Activated B cell treated with CpG ODN at 0.5 μM for 24 hours (primary cell): ENCODE measurements around the gene PROSER3. TPM values are rescaled to one million over a fixed set of nuclear protein-coding genes. Genes with fewer than 3 reads are reported as not detected.

Experiments
- ATAC-seq: fragments of 200-7000 bp; cut with Tn5 transposase; one replicate; pipeline ENCODE4 v1.10.0; 2021; ENCODE audit warnings: low read depth, mild to moderate bottlenecking, moderate library complexity
- CTCF ChIA-PET: fragments of 350-600 bp; sonication (Branson Sonifier 250); formaldehyde crosslinking; loops from one replicate; lab custom pipeline; 2021; ENCODE audit warnings: antibody characterized with exemption; lab: Charles Lee
- POLR2A ChIA-PET: fragments of 350-600 bp; sonication (Branson Sonifier 250); formaldehyde crosslinking; loops from one replicate; lab custom pipeline; 2021; ENCODE audit warnings: antibody characterized with exemption; lab: Charles Lee
- DNase-seq: peaks from one replicate; pipeline ENCODE4 v3.0.0; 2022
- H3K27ac Mint-ChIP-seq: one replicate; pipeline ENCODE4 v1.8.0; 2020; ENCODE audit warnings: mixed read lengths
- H3K27me3 Mint-ChIP-seq: one replicate; pipeline ENCODE4 v1.8.0; 2021; ENCODE audit warnings: mixed read lengths
- H3K36me3 Mint-ChIP-seq: one replicate; pipeline ENCODE4 v1.8.0; 2021; ENCODE audit warnings: low read depth, mixed read lengths
- H3K4me1 Mint-ChIP-seq: one replicate; pipeline ENCODE4 v1.8.0; 2021; ENCODE audit warnings: mixed read lengths
- H3K4me3 Mint-ChIP-seq: one replicate; pipeline ENCODE4 v1.8.0; 2020; ENCODE audit warnings: mild to moderate bottlenecking, mixed read lengths
- H3K9me3 Mint-ChIP-seq: one replicate; pipeline ENCODE4 v1.8.0; 2020; ENCODE audit warnings: mixed read lengths
- intact Hi-C: fragments of 100-400 bp; cut with micrococcal nuclease; formaldehyde crosslinking; loops from one replicate; pipeline ENCODE4 v1.15.1; 2024
- total RNA-seq: library from RNA; stranded (reverse); gene quantifications from 2 replicates; pipeline ENCODE4 v1.2.3, GENCODE V29; 2022
- TF ChIP-seq, protein P1 (sequence below): fragments of 200-600 bp; IDR thresholded peaks from one replicate; pipeline ENCODE4 v1.8.0; 2022; ENCODE audit warnings: antibody characterized with exemption, mild to moderate bottlenecking

Gene PROSER3
- total RNA-seq, 1 donor from 2014 or later, result 60.5 TPM

DNA sequence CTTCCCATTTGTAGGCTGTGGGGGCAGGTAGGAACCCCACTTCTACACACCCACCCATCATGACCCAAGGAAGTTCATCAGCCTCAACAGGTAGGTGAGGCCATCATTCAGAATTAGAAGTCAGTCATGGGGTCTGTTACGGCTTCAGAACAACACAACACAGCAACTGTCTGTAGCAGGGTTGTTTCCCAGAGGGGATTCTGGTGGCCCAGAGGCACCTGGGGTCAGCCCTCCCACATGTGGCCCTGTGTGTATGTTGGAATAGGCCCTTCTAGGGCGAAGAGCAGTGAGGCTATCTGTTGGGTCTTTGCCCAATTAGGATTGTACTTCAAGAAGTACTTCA lies 19.1 kb upstream of the PROSER3 start:
- peaks cover 57% of the 10 kb centered on the region for H3K4me1 Mint-ChIP-seq
- ATAC-seq (no peak), DNase-seq (no peak)
- peaks cover 68% of the 10 kb centered on the region for H3K36me3 Mint-ChIP-seq
- H3K9me3 Mint-ChIP-seq, result no peaks in the 10 kb centered on the region
- CTCF ChIA-PET, result no interaction called here
- POLR2A ChIA-PET, result interaction anchor here (1.6 kb wide), 1 partner anchor 91 kb away, joined by 4 read pairs; the partner anchor contains the start of gene COX6B1
- H3K4me3 Mint-ChIP-seq, result no peak overlapping the region
- H3K27me3 Mint-ChIP-seq, result no peaks in the 10 kb centered on the region
- H3K27ac Mint-ChIP-seq, result peak overlapping the region; percentile 31
- TF ChIP-seq, protein P1, sequence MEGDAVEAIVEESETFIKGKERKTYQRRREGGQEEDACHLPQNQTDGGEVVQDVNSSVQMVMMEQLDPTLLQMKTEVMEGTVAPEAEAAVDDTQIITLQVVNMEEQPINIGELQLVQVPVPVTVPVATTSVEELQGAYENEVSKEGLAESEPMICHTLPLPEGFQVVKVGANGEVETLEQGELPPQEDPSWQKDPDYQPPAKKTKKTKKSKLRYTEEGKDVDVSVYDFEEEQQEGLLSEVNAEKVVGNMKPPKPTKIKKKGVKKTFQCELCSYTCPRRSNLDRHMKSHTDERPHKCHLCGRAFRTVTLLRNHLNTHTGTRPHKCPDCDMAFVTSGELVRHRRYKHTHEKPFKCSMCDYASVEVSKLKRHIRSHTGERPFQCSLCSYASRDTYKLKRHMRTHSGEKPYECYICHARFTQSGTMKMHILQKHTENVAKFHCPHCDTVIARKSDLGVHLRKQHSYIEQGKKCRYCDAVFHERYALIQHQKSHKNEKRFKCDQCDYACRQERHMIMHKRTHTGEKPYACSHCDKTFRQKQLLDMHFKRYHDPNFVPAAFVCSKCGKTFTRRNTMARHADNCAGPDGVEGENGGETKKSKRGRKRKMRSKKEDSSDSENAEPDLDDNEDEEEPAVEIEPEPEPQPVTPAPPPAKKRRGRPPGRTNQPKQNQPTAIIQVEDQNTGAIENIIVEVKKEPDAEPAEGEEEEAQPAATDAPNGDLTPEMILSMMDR, result no peak
- intact Hi-C loops, result no loop called here

DNA sequence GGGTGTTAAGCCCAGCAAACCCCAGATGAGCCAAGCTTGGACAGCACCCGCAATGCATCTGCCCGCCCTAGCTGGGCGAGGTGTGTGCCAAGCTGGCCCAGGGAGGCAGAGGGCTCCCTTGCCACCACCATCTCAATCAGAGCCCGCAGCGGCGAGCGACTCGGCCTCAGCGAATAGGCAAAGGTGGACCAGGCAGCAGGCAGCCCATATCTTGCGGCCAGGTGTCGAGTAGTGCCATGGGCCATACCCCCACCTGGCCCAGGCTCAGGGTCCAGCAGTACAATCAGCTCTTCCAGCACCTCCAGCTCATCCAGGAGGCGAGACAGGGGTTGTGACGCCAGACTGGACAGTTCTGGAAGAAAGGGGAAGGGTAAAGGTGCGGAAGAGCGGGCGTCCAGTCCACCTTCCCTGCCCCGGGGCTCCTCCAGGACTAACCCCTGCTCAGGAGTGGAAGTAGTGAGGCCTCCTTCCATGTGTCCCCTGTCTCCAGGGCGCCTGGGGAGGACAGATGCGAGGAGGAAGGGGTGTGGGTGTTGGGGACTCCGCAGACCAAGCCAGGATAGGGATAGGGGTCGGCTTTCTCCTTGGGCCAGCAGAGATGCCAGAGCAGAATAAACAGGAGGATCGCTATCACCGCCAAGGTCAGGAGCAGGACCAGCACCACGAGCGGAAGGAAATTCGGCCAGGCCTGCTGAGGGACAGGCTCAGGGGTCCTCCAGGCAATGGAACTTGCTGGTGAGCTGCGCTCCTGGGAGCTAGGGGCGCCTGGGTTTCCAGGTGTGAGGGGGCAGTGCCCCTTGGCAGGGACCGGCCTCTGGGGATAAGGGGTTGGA lies 18.5 kb upstream of the PROSER3 start:
- ChIA-PET POLR2A (interaction anchor here (0.8 to 3.6 kb wide), 9 partner anchors 9 to 533 kb away, joined by 3 to 54 read pairs (median 7); partner anchors contain the start of genes COX6B1, KMT2B and LIN37), CTCF (no interaction called here)
- TF ChIP-seq, protein P1, result no peak
- H3K4me3 Mint-ChIP-seq, result peak overlapping the region; percentile 95
- peaks cover 60% of the 10 kb centered on the region for H3K4me1 Mint-ChIP-seq
- DNase-seq (no peak), ATAC-seq (no peak)
- peaks cover 62% of the 10 kb centered on the region for H3K36me3 Mint-ChIP-seq
- H3K27me3 Mint-ChIP-seq, result no peaks in the 10 kb centered on the region
- no peaks in the 10 kb centered on the region for H3K9me3 Mint-ChIP-seq
- intact Hi-C loops, result loop anchor here (1.0 to 10.0 kb wide), 9 partner anchors 19 to 1575 kb away; partner anchors contain the start of genes ARHGAP33, COX6B1, NFKBID and OVOL3
- H3K27ac Mint-ChIP-seq, result peak overlapping the region; percentile 24

DNA sequence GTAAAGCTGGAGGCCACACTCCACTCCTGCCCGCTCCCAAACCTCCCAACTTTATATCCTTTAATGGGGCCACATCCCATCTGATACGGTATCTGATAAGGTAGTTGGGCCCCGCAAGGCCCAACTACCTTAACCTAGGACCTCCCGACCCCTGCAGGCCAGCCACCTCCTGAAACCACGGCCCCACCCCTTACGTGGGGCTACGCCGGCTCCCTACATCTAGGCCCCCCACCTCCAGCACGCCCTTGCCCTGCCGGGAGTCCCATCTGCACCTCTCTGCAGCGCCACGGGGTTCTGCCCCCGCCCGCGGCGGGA lies 17.9 kb upstream of the PROSER3 start:
- TF ChIP-seq, protein P1, result no peak
- ChIA-PET CTCF (interaction anchor here (1.0 kb wide), 1 partner anchor 17 kb away, joined by 3 read pairs; no protein-coding TSS in a partner anchor), POLR2A (interaction anchor here (0.8 to 3.6 kb wide), 18 partner anchors 8 to 534 kb away, joined by 3 to 54 read pairs (median 6); partner anchors contain the start of genes COX6B1, HSPB6, KMT2B and LIN37)
- H3K27ac Mint-ChIP-seq, result peak overlapping the region; percentile 95
- H3K27me3 Mint-ChIP-seq, result no peaks in the 10 kb centered on the region
- H3K4me1 Mint-ChIP-seq, result peaks cover 62% of the 10 kb centered on the region
- ATAC-seq, result peak; percentile 3
- no peak for DNase-seq
- H3K9me3 Mint-ChIP-seq, result no peaks in the 10 kb centered on the region
- peaks cover 62% of the 10 kb centered on the region for H3K36me3 Mint-ChIP-seq
- intact Hi-C loops, result loop anchor here (1.0 to 10.0 kb wide), 9 partner anchors 18 to 1575 kb away; partner anchors contain the start of genes ARHGAP33, COX6B1, NFKBID and OVOL3
- peak overlapping the region; percentile 95 for H3K4me3 Mint-ChIP-seq

DNA sequence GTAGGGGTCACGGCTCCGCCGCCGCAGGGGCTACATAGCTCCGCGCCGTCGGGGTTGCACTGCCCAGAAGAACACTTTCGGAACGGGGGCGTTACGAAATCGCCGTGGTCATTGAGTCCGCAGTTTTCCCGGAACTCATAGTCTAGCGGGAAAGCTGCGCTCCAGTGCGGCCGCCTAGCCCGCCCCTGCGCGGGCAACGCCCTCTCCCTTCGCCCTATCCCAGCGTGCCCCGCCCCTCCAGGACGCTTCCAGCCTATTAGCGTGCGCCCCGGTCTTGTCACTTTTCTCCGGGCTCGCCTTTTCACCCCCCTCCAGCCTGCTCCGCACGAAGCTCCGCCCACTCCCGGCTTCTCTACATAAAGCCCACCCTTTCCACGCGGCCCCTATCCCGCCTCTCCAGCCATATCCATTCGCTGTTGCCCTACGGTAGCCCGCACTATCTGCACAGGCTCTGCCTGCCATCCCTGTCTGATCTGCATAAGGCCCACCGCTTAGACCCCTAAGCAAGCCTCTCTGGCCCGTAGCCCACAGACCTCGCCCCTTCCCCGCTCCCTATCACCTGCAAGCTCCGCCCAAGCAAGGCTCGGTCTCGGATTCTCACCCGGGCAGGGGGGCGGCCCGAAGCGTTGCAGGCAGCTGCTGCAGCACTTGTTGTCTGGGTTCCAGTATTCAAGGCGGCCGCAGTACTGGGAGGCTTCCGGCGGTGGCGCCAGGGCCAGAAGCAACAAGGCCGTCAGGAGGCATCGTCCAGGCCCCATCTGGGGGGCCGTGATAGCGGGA lies 17.4 kb upstream of the PROSER3 start:
- POLR2A ChIA-PET, result interaction anchor here (0.6 to 3.6 kb wide), 21 partner anchors 8 to 534 kb away, joined by 3 to 54 read pairs (median 5); partner anchors contain the start of genes COX6B1, HSPB6, KMT2B and LIN37
- DNase-seq (peak; percentile 89), ATAC-seq (peak; percentile 65)
- peak overlapping the region; percentile 95 for H3K27ac Mint-ChIP-seq
- H3K4me3 Mint-ChIP-seq, result peak overlapping the region; percentile 95
- H3K9me3 Mint-ChIP-seq, result no peaks in the 10 kb centered on the region
- intact Hi-C loops, result loop anchor here (1.0 to 10.0 kb wide), 9 partner anchors 18 to 1574 kb away; partner anchors contain the start of genes ARHGAP33, COX6B1, NFKBID and OVOL3
- TF ChIP-seq, protein P1, result no peak
- CTCF ChIA-PET, result interaction anchor here (0.8 to 1.0 kb wide), 2 partner anchors 17 to 46 kb away, joined by 3 to 5 read pairs; no protein-coding TSS in a partner anchor
- peaks cover 62% of the 10 kb centered on the region for H3K36me3 Mint-ChIP-seq
- H3K27me3 Mint-ChIP-seq, result no peaks in the 10 kb centered on the region
- H3K4me1 Mint-ChIP-seq, result peaks cover 66% of the 10 kb centered on the region
